K562 (cell line): ENCODE data around the gene TOMM40L. TPM values are rescaled to one million over a fixed set of nuclear protein-coding genes. Genes with fewer than 3 reads are reported as not detected.

Experiments used
- CCNT2 ChIP-seq: IDR thresholded peaks from 2 replicates; pipeline ENCODE4 v1.6.1; 2011; ENCODE audit warnings: borderline replicate concordance, low read depth, mild to moderate bottlenecking, moderate library complexity, mixed read lengths, low read length; ENCODE audit not compliant: insufficient read length; ENCODE audit errors: extremely low read depth
- DACH1 ChIP-seq: fragments of 450-650 bp; IDR thresholded peaks from 2 replicates; pipeline ENCODE4 v1.6.1; 2018; ENCODE audit not compliant: partially characterized antibody
- HDAC1 ChIP-seq, 2 experiments: fragments of 450-650 bp; IDR thresholded peaks; 2 replicates each; pipeline ENCODE4 v1.6.1; 2016 to 2017; ENCODE audit warnings: inconsistent platforms in 1 of 2, mild to moderate bottlenecking in 1 of 2, moderate library complexity in 1 of 2
- L3MBTL2 ChIP-seq: fragments of 450-650 bp; IDR thresholded peaks from 2 replicates; pipeline ENCODE4 v1.6.1; 2016; ENCODE audit warnings: mild to moderate bottlenecking, moderate library complexity
- RBM22 ChIP-seq: fragments of 200-400 bp; formaldehyde crosslinking; IDR thresholded peaks from 2 replicates; pipeline ENCODE4 v1.6.1; 2018; ENCODE audit warnings: low read length, low read depth; ENCODE audit not compliant: poor library complexity, severe bottlenecking
- REST ChIP-seq, 2 experiments: fragments of 450-650 bp; formaldehyde crosslinking in 1 of 2; IDR thresholded peaks; 2 replicates each; pipeline versions ENCODE4 v1.4.0 to v1.6.1; 2014 to 2020; ENCODE audit warnings: mild to moderate bottlenecking in 2 of 2, borderline replicate concordance in 1 of 2, low read depth in 1 of 2
- SIX5 ChIP-seq, 2 experiments: IDR thresholded peaks; 2 replicates each; pipeline ENCODE4 v1.6.1; 2011; ENCODE audit warnings: low read length in 2 of 2, borderline replicate concordance in 1 of 2, low read depth in 1 of 2, mild to moderate bottlenecking in 1 of 2, moderate library complexity in 1 of 2; ENCODE audit not compliant: insufficient read depth in 1 of 2
- SNAPC5 ChIP-seq: fragments of 250-450 bp; sonication (Bioruptor Pico); IDR thresholded peaks from 2 replicates; pipeline ENCODE4 v1.8.0; 2021; ENCODE audit warnings: moderate library complexity, mild to moderate bottlenecking, inconsistent platforms
- TAF9B ChIP-seq: fragments of 450-650 bp; IDR thresholded peaks from 2 replicates; pipeline ENCODE4 v1.6.1; 2018; ENCODE audit warnings: mild to moderate bottlenecking; ENCODE audit not compliant: partially characterized antibody
- XRCC5 ChIP-seq: fragments of 200-400 bp; formaldehyde crosslinking; IDR thresholded peaks from 2 replicates; pipeline ENCODE4 v1.6.1; 2017; ENCODE audit warnings: low read depth, mild to moderate bottlenecking, low read length
- ZBTB11 ChIP-seq, 3 experiments: fragments of 200-800 bp in 1 of 3; fragments of 250-450 bp in 1 of 3; fragments of 450-650 bp in 1 of 3; sonication (Bioruptor Pico) in 1 of 3; sonication (Bioruptor generic) in 1 of 3; formaldehyde crosslinking in 1 of 3; IDR thresholded peaks; 2 replicates each; pipeline versions ENCODE4 v1.6.1 to v1.8.0; 2016 to 2022; ENCODE audit warnings: mild to moderate bottlenecking in 2 of 3, missing genetic modification characterization in 2 of 3, missing compliant biosample characterization in 1 of 3, moderate library complexity in 1 of 3
- polyA plus RNA-seq, 8 experiments: library from polyadenylated mRNA; depleted of rRNA in 4 of 8; stranded (reverse) in 5 of 8; unstranded in 3 of 8; fragments of >200 nt; fragmentation: Nextera tagmentation in 2 of 8; fragmentation: Illumina TruSeq in 1 of 8; extraction: Ambion mirVana in 2 of 8; extraction: Trizol in 1 of 8; gene quantifications; 2 replicates each; pipeline versions ENCODE4 v1.2.1 to v1.2.3, GENCODE V29; 2011 to 2014; ENCODE audit warnings: inconsistent platforms in 1 of 8, missing spikeins in 1 of 8
- total RNA-seq, 7 experiments: library from RNA; depleted of rRNA in 6 of 7; stranded (reverse); fragments of >200 nt in 6 of 7; fragmentation: Illumina TruSeq in 2 of 7; extraction: Trizol in 2 of 7; gene quantifications; 2 replicates each; pipeline versions ENCODE4 v1.2.1 to v1.2.3, GENCODE V29; 2011 to 2021; ENCODE audit warnings: low replicate concordance in 1 of 7

The TOMM40L gene
- total and polyA plus RNA-seq, 9 of the 15 experiments (the other 6 are each of a cell fraction or from before 2014, with no cell fraction given) = 9.6 to 33.6 (median 25.2) TPM

DNA sequence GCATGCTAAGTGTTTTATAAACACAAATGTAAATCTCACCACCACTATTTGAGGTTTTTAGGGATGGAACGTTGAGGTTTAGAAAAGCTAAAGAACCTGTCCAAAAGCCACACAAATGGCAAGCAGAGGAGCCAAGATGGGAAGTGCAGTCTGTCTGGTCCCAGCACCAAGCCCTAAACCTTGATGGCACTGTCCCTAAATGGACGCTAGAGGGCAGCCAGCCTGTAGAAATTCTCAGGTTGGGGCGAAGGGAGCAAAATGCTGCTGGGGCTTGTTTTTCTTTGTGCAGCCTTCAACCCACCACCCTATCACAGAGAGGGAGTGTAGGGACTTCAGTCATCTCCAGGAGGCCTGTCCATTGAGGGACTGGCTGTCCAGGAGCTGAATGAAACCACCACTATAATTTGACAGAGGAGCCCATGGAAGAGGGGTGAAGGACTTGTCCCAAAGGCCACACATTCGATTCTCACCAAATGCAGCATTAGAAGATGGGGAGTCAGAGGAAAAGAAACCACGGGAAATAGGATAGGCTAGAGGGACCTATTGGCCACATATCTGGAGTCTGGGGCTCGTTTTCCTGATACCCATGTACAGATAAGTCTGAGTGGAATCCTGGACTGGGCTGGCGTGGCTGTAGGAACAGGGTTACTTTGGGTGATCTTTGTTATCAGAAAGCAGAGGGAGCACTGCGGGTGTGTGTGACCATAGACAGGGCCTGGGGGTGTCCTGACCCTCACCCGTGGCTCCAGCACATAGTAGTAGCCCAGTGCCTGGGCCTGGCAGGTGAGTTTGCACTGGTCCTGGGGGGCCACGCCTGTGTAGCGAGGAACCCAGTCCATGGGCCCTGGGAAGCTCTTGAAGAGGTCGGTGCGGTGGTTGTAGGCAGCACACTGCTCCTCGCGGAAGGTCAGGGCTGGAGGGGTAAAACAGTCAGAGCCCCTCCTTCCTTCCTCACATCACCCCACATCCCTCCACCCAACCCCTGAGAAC is 33.1 kb upstream of the TOMM40L start (continued):
- TF ChIP-seq REST (IDR thresholded peaks at IDR 0.05; ENCODE audit: borderline replicate concordance) = peak; percentile 69; the same call in 1 of the 2 replicates
- no peak for TF ChIP-seq REST (CRISPR knock-in tag; IDR thresholded peaks at IDR 0.05; ENCODE audit: low read depth)
- no peak for TF ChIP-seq ZBTB11 (CRISPR knock-in tag; IDR thresholded peaks at IDR 0.05)
- TF ChIP-seq RBM22 = no peak
- TF ChIP-seq SNAPC5 (CRISPR knock-in tag) = no peak
- no peak for TF ChIP-seq SIX5 (IDR thresholded peaks at IDR 0.05; ENCODE audit: borderline replicate concordance in 1 of 2, insufficient read depth in 1 of 2, low read depth in 1 of 2, low read length in 2 of 2)
- TF ChIP-seq CCNT2 = no peak
- TF ChIP-seq HDAC1 (IDR thresholded peaks at IDR 0.05) = no peak
- TF ChIP-seq L3MBTL2 = no peak
- TF ChIP-seq XRCC5 = peak; percentile 91
- TF ChIP-seq DACH1 = no peak
- TF ChIP-seq TAF9B = no peak
